Mesothelial cell of epicardium (in vitro differentiated cells): ENCODE data around the gene IFNAR1. TPM values are rescaled to one million over a fixed set of nuclear protein-coding genes. Genes with fewer than 3 reads are reported as not detected.

Experiments used
- DNase-seq, 2 experiments: peaks; one replicate each; pipeline ENCODE4 v3.0.0; 2021; ENCODE audit warnings: low spot score in 2 of 2; ENCODE audit not compliant: unreplicated experiment in 2 of 2
- H3K27ac Mint-ChIP-seq: 2 replicates; pipeline ENCODE4 v1.8.0; 2021; ENCODE audit warnings: mixed read lengths
- H3K27me3 Mint-ChIP-seq: 2 replicates; pipeline ENCODE4 v1.8.0; 2021; ENCODE audit warnings: low read depth, mixed read lengths
- H3K36me3 Mint-ChIP-seq: 2 replicates; pipeline ENCODE4 v1.8.0; 2021; ENCODE audit warnings: mixed read lengths
- H3K4me1 Mint-ChIP-seq: 2 replicates; pipeline ENCODE4 v1.8.0; 2021; ENCODE audit warnings: mixed read lengths
- H3K4me3 Mint-ChIP-seq: 2 replicates; pipeline ENCODE4 v1.8.0; 2021; ENCODE audit warnings: mild to moderate bottlenecking, moderate library complexity, mixed read lengths
- H3K9me3 Mint-ChIP-seq: 2 replicates; pipeline ENCODE4 v1.8.0; 2021; ENCODE audit warnings: mixed read lengths
- total RNA-seq: library from RNA; stranded (reverse); gene quantifications from 3 replicates; pipeline ENCODE4 v1.2.1, GENCODE V29; 2021
- TF ChIP-seq, protein P1 (sequence below): fragments of 200-600 bp; sonication (generic); IDR thresholded peaks from one replicate; pipeline ENCODE4 v1.5.0; 2021; ENCODE audit warnings: antibody characterized with exemption; ENCODE audit not compliant: unreplicated experiment

IFNAR1 gene
- total RNA-seq, 1 donor from 2014 or later: 27.0 TPM

DNA sequence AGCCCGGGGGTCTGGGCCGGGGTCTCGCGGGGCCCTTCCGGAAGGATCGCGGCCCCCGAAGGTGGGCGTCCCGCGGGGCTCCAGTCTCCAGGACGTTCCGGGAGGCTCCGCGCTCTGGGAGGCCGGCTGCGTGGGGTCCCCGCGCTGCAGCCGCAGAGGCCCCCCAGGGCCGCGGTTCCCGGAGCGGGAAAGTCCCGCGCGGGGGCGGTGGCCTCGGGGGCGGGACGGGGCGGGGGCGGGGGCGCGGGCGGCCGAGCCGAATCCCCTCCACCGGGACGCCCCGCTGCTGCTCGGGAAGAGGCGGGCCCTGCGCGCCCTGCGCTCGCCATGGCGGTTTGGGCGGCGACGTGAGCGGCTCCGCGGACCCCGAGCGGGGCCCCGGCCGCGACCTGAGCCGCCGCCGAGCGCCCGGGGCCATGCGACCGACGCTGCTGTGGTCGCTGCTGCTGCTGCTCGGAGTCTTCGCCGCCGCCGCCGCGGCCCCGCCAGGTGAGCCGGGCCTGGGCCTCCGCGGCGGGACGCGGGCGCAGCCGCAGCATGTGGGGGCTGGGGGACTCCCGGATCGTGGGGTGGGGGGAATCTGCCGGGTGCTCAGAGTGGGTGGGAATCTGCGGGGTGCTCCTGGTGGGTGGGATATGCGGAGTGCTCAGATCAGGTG lies 78.5 kb downstream of the IFNAR1 start, which contains the start of gene IFNGR2:
Gene IFNGR2, plus strand, starts transcription at position 286 of the 658 bp plus-strand sequence. Its CDS starts 131 bp downstream, at position 417.
- Mint-ChIP-seq H3K4me1 (peaks cover 21% of the 10 kb centered on the region), H3K27ac (peak within 1 kb of the TSS; percentile 98), H3K4me3 (peak within 1 kb of the TSS; percentile 96), H3K36me3 (no peaks in the 10 kb centered on the region), H3K9me3 (no peaks in the 10 kb centered on the region), H3K27me3 (no peaks in the 10 kb centered on the region)
- peak; percentile 32 to 59 for DNase-seq
- TF ChIP-seq, protein P1, sequence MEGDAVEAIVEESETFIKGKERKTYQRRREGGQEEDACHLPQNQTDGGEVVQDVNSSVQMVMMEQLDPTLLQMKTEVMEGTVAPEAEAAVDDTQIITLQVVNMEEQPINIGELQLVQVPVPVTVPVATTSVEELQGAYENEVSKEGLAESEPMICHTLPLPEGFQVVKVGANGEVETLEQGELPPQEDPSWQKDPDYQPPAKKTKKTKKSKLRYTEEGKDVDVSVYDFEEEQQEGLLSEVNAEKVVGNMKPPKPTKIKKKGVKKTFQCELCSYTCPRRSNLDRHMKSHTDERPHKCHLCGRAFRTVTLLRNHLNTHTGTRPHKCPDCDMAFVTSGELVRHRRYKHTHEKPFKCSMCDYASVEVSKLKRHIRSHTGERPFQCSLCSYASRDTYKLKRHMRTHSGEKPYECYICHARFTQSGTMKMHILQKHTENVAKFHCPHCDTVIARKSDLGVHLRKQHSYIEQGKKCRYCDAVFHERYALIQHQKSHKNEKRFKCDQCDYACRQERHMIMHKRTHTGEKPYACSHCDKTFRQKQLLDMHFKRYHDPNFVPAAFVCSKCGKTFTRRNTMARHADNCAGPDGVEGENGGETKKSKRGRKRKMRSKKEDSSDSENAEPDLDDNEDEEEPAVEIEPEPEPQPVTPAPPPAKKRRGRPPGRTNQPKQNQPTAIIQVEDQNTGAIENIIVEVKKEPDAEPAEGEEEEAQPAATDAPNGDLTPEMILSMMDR: no peak

DNA sequence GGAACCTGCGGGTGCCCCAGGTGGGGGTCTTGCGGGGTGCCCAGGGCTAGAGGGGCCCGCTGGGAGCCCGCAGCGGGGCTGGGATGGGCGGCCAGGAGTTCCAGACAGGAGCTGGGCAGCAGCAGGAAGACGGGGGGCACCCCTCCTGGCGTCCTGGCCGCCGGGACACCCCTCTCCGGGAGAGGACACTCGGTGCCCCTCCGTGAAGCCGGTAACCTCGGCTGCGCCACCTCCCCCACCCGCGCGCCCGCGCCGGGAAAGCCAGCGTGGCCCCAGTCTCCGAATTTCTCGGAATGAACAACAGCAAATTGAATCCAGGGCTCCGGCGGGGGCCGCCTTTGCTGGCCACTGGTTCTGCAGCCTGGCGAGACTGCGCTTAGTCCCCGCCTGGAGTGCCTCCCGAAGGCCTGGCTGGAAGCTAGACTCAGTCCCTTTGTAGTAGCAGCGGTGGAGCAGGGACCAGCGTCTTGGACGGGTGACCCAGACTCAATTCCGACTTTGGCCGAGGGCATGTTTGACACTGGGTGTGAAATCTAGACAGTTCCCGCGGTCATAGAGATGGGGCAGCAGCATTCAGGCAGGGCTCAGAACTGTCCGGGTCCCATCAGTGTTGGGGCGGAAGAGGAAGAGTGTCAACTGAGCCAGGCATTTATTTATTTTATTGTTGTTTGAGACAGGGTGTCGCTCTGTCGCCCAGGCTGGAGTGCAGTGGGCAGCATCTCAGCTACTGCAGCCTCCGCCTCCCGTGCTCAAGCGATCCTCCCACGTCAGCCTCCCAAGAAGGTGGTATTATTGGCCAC lies 79.2 kb downstream of the IFNAR1 start:
- peak; percentile 30 to 74 for DNase-seq
- Mint-ChIP-seq H3K4me1 (peaks cover 21% of the 10 kb centered on the region), H3K4me3 (peak overlapping the region; percentile 96), H3K9me3 (no peaks in the 10 kb centered on the region), H3K36me3 (peaks cover 3% of the 10 kb centered on the region), H3K27ac (peak overlapping the region; percentile 98), H3K27me3 (no peaks in the 10 kb centered on the region)
- TF ChIP-seq, protein P1: no peak

DNA sequence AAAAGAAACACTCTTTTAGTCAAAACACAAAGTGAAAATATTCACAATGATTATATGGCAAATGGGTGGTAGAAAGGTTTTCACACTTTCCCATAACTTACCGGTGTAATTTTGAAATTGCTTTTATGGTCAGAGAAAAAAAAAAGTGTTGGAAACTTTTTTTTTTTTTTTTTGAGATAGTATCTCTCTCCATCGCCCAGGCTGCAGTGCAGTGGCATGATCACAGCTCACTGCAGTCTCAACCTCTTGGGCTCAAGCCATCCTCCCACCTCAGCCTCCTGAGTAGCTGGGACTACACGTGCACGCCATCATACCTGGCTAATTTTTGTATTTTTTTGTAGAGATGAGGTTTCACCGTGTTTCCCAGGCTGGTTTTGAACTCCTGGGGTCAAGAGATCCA lies 81.7 kb downstream of the IFNAR1 start:
- no peak overlapping the region for H3K27ac Mint-ChIP-seq
- DNase-seq: no peak
- H3K4me1 Mint-ChIP-seq: peaks cover 19% of the 10 kb centered on the region
- H3K4me3 Mint-ChIP-seq: no peak overlapping the region
- TF ChIP-seq, protein P1: no peak
- peaks cover 6% of the 10 kb centered on the region for H3K36me3 Mint-ChIP-seq
- no peaks in the 10 kb centered on the region for H3K9me3 Mint-ChIP-seq
- H3K27me3 Mint-ChIP-seq: no peaks in the 10 kb centered on the region

Other genes starting within 250 kb of the IFNAR1 start
- gene IFNAR2, start 95.0 kb upstream of the IFNAR1 start, total RNA-seq: 19.4 to 20.7 TPM (median 20.3 TPM) in 3 replicates
- gene IL10RB, start 58.6 kb upstream of the IFNAR1 start, total RNA-seq: 17.2 to 19.2 TPM (median 19.1 TPM) in 3 replicates
- 57.9 to 63.4 TPM (median 59.6 TPM) in 3 replicates for gene IFNGR2, start 78.4 kb downstream of the IFNAR1 start, total RNA-seq
- gene TMEM50B, start 155.0 kb downstream of the IFNAR1 start, total RNA-seq: 37.3 to 41.1 TPM (median 39.5 TPM) in 3 replicates
- 2.6 to 3.1 TPM (median 2.8 TPM) in 3 replicates for gene DNAJC28, start 166.7 kb downstream of the IFNAR1 start, total RNA-seq
- 85.1 to 88.4 TPM (median 85.3 TPM) in 3 replicates for gene GART, start 217.1 kb downstream of the IFNAR1 start, total RNA-seq
- 427 to 437 TPM (median 428 TPM) in 3 replicates for gene SON, start 218.1 kb downstream of the IFNAR1 start, total RNA-seq